Fibroblast of skin of back (primary cell): ENCODE data around the gene DTD2.
A peak's percentile ranks its signal among the peaks of the same experiment; 100 is the strongest.
"Not testable (repeated sequence)": the region's sequence is repeated elsewhere in the genome, so short reads cannot be mapped to it uniquely, and the experiment has no call there.

ENCODE experiments used
- DNase-seq: peaks from one replicate; pipeline ENCODE4 v3.0.0-alpha.2; 2013

Gene DTD2

GRCh38 chr14:31441273-31442111 is 15.8 kb downstream of the DTD2 start:
- peak; percentile 71 for DNase-seq

GRCh38 chr14:31440280-31440679 is 17.0 kb downstream of the DTD2 start:
- no peak for DNase-seq

- no peak for DNase-seq
These were observed 17.7 kb downstream of the DTD2 start for GRCh38 chr14:31439561-31439960.

GRCh38 chr14:31437045-31437691 is 20.1 kb downstream of the DTD2 start:
- not testable (repeated sequence) for DNase-seq

- no peak for DNase-seq
These were observed 22.0 kb downstream of the DTD2 start for GRCh38 chr14:31435276-31435675.

GRCh38 chr14:31430634-31431264 is 26.6 kb downstream of the DTD2 start:
- no peak for DNase-seq

DNA sequence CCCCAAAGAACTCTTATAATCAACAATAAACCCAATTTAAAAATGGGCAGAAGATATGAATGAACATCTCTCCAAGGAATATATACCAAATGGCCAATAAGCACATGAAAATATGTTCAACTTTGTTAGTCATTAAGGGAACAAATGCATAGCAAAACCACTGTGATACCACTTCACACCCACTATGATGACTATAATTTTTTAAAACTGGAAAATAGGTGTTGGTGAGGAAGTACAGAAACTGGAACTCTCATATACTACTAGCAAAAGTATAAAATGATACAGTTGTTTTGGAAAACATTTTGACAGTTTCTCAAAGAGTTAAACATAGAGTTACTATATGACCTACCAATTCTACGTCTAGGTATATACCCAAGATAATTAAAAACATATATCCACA is 27.5 kb downstream of the DTD2 start:
- DNase-seq: no peak

- DNase-seq: no peak
These were observed 29.3 kb downstream of the DTD2 start for GRCh38 chr14:31428011-31428410.

DNA sequence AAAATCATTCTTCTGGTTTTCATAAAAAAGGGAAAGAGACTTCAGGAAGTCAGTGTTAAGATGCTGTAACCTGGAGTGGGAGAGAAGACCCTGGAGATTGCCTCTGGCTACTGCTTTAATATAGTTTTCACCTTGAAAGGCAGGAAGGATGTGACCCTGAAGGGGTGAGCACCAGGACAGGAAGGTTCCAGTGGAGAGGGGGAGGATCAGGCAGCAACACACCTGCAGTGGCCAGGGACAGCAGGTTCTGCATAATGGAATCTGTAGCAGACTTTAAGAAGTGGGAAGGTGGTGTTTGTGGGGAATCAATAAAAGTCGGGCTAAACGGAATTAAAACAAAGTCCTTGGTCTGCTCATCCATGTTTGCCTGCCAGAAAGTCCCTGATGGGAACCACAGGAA is 30.6 kb downstream of the DTD2 start:
- DNase-seq: no peak

DNA sequence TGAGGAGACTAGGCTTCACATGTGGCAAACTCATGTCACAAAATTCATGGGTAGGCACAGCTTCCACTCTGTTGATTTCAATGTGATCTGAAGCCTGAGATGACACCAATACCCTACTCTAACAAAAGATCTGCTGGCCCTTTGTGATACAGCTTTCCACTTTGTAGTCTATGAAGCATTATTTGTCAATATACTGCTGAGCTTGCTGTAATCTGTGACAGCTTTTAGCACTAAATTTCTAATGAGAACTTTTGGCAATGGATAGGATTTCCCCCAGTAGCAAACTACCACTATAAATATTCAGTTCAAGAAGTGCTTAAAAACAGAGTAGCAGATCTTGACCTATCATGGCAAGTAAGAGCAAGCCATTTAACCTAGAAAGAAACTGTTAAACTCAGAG is 31.4 kb downstream of the DTD2 start:
- DNase-seq: no peak

DNA sequence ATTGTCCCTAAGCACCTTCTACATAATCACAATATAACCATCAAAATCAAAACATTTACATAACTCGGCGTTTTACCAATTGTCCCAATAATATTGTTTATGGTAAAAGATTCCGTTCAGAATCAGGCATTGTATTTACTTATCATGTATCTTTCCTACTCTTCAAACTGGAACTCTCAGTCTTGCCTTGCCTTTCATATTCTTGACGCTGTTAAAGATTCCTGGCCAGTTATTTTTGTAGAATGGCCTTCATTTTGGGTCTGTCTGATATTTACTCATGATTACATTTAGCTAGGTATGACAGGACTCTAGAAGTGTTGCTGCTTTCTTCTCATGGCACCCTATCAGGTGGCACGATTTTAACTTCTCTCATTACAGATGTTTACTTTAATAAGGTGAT is 36.1 kb downstream of the DTD2 start:
- DNase-seq: no peak

DNA sequence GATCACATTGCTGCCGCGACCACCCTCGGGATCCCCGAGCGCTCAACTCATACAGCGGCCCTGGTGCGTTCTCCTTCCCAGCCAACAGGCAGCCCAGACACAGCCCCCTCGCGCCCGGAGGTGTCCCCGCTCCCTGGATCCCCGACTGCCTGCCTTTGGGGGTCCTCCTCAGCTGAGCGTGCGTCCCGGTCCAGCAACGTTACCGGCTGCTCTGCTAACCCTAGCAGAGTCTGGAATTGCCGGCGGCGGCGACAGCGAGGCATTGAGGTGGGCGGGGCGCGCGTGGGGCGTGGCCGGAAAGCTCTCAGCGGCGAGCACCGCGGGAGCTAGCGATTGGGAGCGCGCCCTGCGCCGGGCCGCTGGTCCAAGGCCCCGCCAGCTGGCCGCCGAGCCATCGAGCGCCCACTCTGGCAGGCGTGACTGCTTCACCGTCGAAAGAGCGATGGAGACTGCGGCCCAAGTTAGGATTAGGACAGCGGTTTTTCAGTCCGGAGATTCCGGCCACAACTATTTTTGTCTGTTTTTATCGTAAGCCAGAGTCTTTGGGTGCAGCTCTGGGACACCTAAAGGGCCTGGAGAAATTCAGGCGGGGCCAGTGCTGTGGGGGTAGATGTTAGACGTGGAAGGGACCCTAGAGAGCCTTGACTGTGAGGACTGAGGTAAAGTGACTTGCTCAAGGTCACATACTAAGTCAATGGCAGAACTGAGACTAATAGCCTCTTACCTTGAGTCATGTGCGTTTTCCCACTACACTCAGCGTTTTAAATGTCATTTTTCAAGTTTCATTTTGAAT is 36.8 kb downstream of the DTD2 start, which contains the start of gene HEATR5A:
TSS of gene HEATR5A (minus strand) at position 232 of the 793 bp plus-strand sequence. CDS start 17,575 bp downstream, outside the sequence.
- DNase-seq: peak; percentile 96

DNA sequence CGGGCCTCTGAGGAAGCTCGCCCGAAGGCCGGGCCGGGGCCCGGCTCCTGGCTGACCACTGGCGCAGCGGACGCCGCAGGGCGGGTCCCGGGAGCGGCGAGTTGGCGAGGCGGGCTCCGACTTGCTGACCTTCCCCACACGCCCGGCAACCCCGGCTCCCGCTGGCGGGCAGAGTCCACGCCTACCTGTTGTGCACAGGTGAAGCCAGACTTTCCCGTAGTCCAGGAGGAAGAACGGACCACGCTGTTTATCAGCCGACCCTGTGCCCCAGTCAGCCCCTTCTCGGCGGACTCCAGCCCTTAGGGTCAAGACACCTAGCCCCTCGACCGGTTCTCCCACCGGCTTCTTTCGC is 37.4 kb downstream of the DTD2 start:
- DNase-seq: no peak

DNA sequence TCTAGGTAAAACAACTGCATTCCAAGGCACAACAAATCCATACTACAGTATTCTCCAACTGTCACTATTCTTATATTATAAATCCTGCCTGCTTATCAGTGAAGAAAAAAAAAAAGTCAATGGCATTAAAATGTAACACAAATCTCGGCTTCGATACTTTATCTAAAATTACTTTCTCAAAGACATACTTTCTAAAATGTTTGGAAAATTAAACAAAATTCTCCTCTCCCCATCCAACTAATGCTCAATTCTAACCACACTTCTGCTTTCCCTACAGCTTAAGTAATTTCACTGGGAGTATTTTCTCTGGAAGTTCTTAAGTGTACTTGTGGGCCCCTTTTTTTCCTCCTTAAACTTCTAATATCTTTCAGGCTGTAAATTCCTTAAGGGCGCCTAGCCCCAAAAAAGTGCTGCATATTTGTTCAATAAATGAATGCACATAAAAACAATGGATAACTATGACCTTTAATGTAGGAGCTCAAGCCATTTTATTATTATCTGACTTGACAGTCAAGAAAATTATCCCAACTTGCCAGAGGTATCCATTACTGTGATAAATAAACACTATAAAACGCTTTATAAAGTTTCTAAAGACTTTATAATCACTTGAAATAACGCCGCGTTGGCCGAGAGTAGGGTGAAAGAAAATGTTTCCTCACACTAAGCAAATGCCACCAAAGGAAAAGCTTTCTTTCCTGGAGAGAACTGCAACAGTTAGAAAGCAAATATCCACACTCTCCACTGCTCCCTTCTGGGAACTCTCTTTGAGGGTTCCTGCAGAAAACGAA is 37.9 kb downstream of the DTD2 start:
- peak; percentile 50 for DNase-seq

GRCh38 chr14:31418440-31418839 is 38.9 kb downstream of the DTD2 start:
- no peak for DNase-seq

GRCh38 chr14:31414190-31414833 is 43.0 kb downstream of the DTD2 start:
- DNase-seq: no peak

DNA sequence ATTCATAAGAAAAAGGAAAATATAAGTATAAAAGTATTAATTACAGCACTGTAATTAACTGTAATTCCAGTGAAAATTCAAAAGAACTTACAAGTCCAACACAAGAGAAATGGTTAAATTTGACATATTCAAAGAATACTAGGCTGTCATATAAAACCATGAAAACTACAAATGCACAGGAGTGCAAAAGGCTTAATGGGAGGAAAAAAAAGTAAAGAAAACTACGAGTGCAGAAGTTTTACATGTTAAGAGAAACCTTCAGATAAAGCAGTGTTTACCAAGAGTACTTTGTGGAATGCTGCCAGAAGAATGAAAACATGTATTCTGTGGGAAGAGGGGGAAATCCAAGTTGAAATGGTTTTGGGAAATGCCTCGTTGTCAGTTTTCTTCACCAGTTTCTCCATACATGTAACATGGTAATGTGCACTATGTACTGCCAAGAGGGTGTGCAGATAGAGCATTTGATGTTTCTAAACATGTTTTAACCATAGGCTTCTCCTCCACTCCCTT is 46.0 kb downstream of the DTD2 start:
- peak; percentile 28 for DNase-seq

DNA sequence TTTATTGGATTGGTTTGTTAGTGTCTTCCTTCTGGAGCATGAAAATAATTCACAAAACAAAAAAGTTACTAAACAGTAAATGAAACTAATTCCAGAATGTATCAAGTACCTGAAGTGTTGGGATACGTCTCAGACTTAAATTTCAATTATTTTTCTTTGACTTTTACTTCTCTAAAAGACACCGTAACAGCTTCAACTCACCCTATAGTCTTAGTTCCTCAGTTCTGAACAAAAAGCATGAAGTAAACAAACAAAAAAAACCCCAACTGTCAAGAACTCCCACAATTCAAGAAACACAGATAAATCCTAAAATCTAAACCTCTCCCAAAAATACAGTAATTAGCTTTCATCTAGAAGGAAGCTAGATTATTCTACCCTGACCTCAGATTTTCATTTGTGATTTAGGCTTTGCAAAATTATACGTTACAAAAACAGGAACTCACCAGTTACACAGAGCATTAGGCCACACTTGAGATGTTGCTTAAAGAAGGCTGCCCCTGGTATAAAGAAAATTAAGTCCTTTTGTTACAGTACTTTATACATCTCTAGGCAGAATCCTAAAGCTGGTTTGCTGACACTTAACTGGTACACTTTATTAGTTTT is 47.2 kb downstream of the DTD2 start:
- no peak for DNase-seq

DNA sequence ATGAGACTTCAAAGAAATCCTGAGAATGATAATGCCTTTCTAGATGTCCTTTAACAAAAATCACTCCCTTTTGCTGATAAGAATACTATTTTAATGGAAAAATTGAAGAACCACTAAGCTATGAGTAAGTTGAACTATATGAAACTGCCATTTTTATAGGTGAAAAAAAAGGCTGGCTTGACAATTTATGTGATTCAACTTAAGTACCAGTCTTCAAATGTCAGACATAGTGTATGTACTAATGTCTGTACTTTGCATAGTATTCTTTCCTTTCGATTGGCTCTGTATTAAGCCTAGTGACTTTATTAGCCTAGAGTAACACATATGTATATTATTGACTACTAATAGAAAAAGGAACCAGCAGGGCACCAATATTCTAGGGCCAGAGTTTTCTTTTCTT is 48.9 kb downstream of the DTD2 start:
- DNase-seq: no peak

- DNase-seq: no peak
These were observed 51.6 kb downstream of the DTD2 start for GRCh38 chr14:31405599-31406232.
